Measurements from ENCODE around the gene RPS6KA5. TPM values are rescaled to one million over a fixed set of nuclear protein-coding genes. Genes with fewer than 3 reads are reported as not detected.
A peak's percentile ranks its signal among the peaks of the same experiment; 100 is the strongest.

RPS6KA5 gene
- total and polyA plus RNA-seq, 8 donors = 1.6 to 25.0 (median 8.5) TPM

- Histone ChIP-seq H3K27ac (no peak overlapping the region), H3K36me3 (peaks cover 0 to 30% (median 22%) of the 10 kb centered on the region in 4 donors), H3K4me3 (no peak overlapping the region), H3K4me1 (peaks cover 0 to 18% (median 7%) of the 10 kb centered on the region in 4 donors), H3K9me3 (no peaks in the 10 kb centered on the region), H3K27me3 (no peaks in the 10 kb centered on the region)
- TF ChIP-seq POLR2A (IDR thresholded peaks at IDR 0.05) (no peak), CTCF (IDR thresholded peaks at IDR 0.05) (no peak), EP300 (IDR thresholded peaks at IDR 0.05) (no peak), POLR2AphosphoS5 (IDR thresholded peaks at IDR 0.05) (no peak)
- WGBS, 5 donors = 74 to 93% (median 90%) methylated on average over 3 of the region's 3 CpGs
- DNase-seq = peak in 1 of 2 donors; percentile 45
- intact Hi-C loops (cut with DNase I; ENCODE audit: low total_unique reads) = no loop called here
Measured at GRCh38 chr14:90976101-90976500, 84.3 kb downstream of the RPS6KA5 start.

DNA sequence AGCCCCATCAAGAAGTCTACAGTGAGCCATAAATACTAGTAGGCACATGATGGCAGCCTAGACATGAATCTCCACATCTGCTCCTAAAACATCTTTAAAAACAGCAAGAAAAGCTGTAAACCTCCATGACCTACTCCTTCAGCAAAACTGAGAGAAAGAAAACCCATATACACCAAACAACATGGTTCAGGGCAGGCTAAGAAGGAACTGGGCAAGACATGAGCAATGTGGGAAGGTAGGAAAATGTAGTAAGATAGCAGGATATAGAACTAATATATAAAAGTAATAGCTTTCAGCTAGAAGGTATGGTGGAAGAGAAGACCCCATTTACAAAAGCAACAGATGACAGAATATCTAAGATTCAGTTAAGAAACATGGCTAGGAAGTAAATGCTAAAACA lies 88.8 kb downstream of the RPS6KA5 start:
- DNase-seq = no peak
- Histone ChIP-seq H3K4me3 (no peak overlapping the region), H3K36me3 (peaks cover 0 to 16% (median 8%) of the 10 kb centered on the region in 4 donors), H3K27ac (no peak overlapping the region), H3K27me3 (no peaks in the 10 kb centered on the region), H3K9me3 (no peaks in the 10 kb centered on the region), H3K4me1 (peaks cover 0 to 26% (median 15%) of the 10 kb centered on the region in 4 donors)
- intact Hi-C loops (cut with DNase I; ENCODE audit: low total_unique reads) = no loop called here
- no peak for TF ChIP-seq POLR2A (IDR thresholded peaks at IDR 0.05)
- TF ChIP-seq EP300 (IDR thresholded peaks at IDR 0.05) = no peak
- no peak for TF ChIP-seq POLR2AphosphoS5 (IDR thresholded peaks at IDR 0.05)
- no peak for TF ChIP-seq CTCF (IDR thresholded peaks at IDR 0.05)

DNA sequence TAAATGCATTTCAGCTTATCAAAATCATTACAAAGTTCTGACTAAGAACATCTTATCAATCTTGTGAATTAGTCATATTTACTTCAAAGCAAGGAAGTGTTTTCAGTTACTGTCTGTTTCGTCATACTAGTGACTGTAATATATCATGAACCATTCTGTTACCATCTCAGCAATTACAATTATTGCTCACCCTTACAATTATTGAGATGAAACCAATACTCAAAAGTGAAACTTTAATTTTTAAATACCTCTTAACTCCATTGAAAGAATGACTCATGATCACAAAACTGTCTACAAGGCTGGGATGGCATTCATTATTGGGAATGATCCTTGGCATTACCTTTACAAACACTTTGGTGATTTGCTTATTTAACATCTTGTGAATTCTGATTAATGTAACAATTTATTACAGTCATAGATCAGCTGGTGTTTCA lies 90.3 kb downstream of the RPS6KA5 start:
- peaks cover 0 to 26% (median 15%) of the 10 kb centered on the region in 4 donors for H3K4me1 ChIP-seq
- peaks cover 0 to 8% (median 3%) of the 10 kb centered on the region in 4 donors for H3K36me3 ChIP-seq
- H3K9me3 ChIP-seq = no peaks in the 10 kb centered on the region
- H3K4me3 ChIP-seq = no peak overlapping the region
- peak in 1 of 2 donors; percentile 4 for DNase-seq
- intact Hi-C loops (cut with DNase I; ENCODE audit: low total_unique reads) = no loop called here
- H3K27me3 ChIP-seq = no peaks in the 10 kb centered on the region
- TF ChIP-seq EP300 (IDR thresholded peaks at IDR 0.05) (no peak), POLR2AphosphoS5 (IDR thresholded peaks at IDR 0.05) (no peak), CTCF (IDR thresholded peaks at IDR 0.05) (no peak), POLR2A (IDR thresholded peaks at IDR 0.05) (no peak)
- H3K27ac ChIP-seq = peak overlapping the region in 1 of 5 donors; percentile 52
- 21 to 63% (median 53%) methylated on average over 1 of the region's 1 CpG for WGBS, 5 donors

- Histone ChIP-seq H3K36me3 (peaks cover 0 to 6% (median 3%) of the 10 kb centered on the region in 4 donors), H3K4me1 (peaks cover 0 to 26% (median 15%) of the 10 kb centered on the region in 4 donors), H3K27me3 (no peaks in the 10 kb centered on the region), H3K9me3 (no peaks in the 10 kb centered on the region), H3K27ac (peak overlapping the region in 1 of 5 donors; percentile 52), H3K4me3 (no peak overlapping the region)
- intact Hi-C loops (cut with DNase I; ENCODE audit: low total_unique reads) = no loop called here
- DNase-seq = peak in 1 of 2 donors; percentile 41
- WGBS, 5 donors = 53 to 59% (median 56%) methylated on average over 3 of the region's 3 CpGs
- TF ChIP-seq EP300 (IDR thresholded peaks at IDR 0.05) = no peak
- no peak for TF ChIP-seq POLR2A (IDR thresholded peaks at IDR 0.05)
- no peak for TF ChIP-seq POLR2AphosphoS5 (IDR thresholded peaks at IDR 0.05)
- no peak for TF ChIP-seq CTCF (IDR thresholded peaks at IDR 0.05)
Measured at GRCh38 chr14:90969531-90970166, 90.8 kb downstream of the RPS6KA5 start.

Data from stomach (tissue), 9 donors.